Fibroblast of lung (primary cell): ENCODE results near the gene ARID5A. TPM values are rescaled to one million over a fixed set of nuclear protein-coding genes. Genes with fewer than 3 reads are reported as not detected.

Experiments
- DNase-seq, 2 donors: peaks; one replicate each; pipeline versions ENCODE4 v3.0.0 to v3.0.0-alpha.2; 2010; ENCODE audit warnings: low read depth in 2 of 2
- H2AFZ ChIP-seq: 2 replicates; pipeline ENCODE4 v1.5.1; 2012; ENCODE audit warnings: low read length, control low read depth, inconsistent platforms
- H3K27ac ChIP-seq: 2 replicates; pipeline ENCODE4 v1.5.1; 2011; ENCODE audit warnings: low read length, control low read depth; ENCODE audit not compliant: insufficient read depth
- H3K27me3 ChIP-seq: 2 replicates; pipeline ENCODE4 v1.5.1; 2011; ENCODE audit warnings: mild to moderate bottlenecking, low read length; ENCODE audit not compliant: control insufficient read depth, insufficient read depth
- H3K36me3 ChIP-seq: 2 replicates; pipeline ENCODE4 v1.5.1; 2011; ENCODE audit warnings: low read length; ENCODE audit not compliant: control insufficient read depth, insufficient read depth
- H3K4me1 ChIP-seq: 2 replicates; pipeline ENCODE4 v1.5.1; 2011; ENCODE audit warnings: low read length; ENCODE audit not compliant: control insufficient read depth, insufficient read depth; ENCODE audit errors: extremely low read depth
- H3K4me2 ChIP-seq: 2 replicates; pipeline ENCODE4 v1.5.1; 2011; ENCODE audit warnings: low read length, control low read depth; ENCODE audit not compliant: insufficient read depth; ENCODE audit errors: extremely low read depth
- H3K4me3 ChIP-seq, 4 experiments: fragments of 200-600 bp in 1 of 4; sonication (generic) in 1 of 4; replicated peaks in 1 of 4; 2 replicates each; pipeline ENCODE4 v1.5.1; 2011 to 2016; ENCODE audit warnings: low read length in 4 of 4, low read depth in 3 of 4, mild to moderate bottlenecking in 3 of 4, control low read depth in 2 of 4, inconsistent platforms in 1 of 4, mixed read lengths in 1 of 4; ENCODE audit not compliant: insufficient read depth in 1 of 4; ENCODE audit errors: control extremely low read depth in 1 of 4
- H3K79me2 ChIP-seq: 2 replicates; pipeline ENCODE4 v1.5.1; 2012; ENCODE audit warnings: mild to moderate bottlenecking, low read length, inconsistent platforms; ENCODE audit not compliant: control insufficient read depth, insufficient read depth
- H3K9ac ChIP-seq: 2 replicates; pipeline ENCODE4 v1.5.1; 2011; ENCODE audit warnings: mild to moderate bottlenecking, low read length, control low read depth; ENCODE audit not compliant: insufficient read depth
- H3K9me3 ChIP-seq: 2 replicates; pipeline ENCODE4 v1.5.1; 2012; ENCODE audit warnings: low read depth, low read length; ENCODE audit not compliant: control insufficient read depth, insufficient read depth
- H4K20me1 ChIP-seq: 2 replicates; pipeline ENCODE4 v1.5.1; 2011; ENCODE audit warnings: low read length; ENCODE audit not compliant: control insufficient read depth, insufficient read depth; ENCODE audit errors: extremely low read depth
- CTCF ChIP-seq, 2 donors: IDR thresholded peaks in 1 of 2; conservative IDR thresholded peaks in 1 of 2; 1 replicate in 1 of 2; 2 replicates in 1 of 2; pipeline ENCODE4 v1.5.1; 2011 to 2012; ENCODE audit warnings: low read length in 2 of 2, control low read depth in 1 of 2, inconsistent platforms in 1 of 2, low read depth in 1 of 2, mild to moderate bottlenecking in 1 of 2
- EZH2 ChIP-seq: IDR thresholded peaks from 2 replicates; pipeline ENCODE4 v1.5.1; 2012; ENCODE audit warnings: low read length, control low read depth, mild to moderate bottlenecking; ENCODE audit errors: missing control alignments
- polyA minus RNA-seq: library from RNA; depleted of rRNA, polyadenylated mRNA; stranded (reverse); fragments of >200 nt; gene quantifications from 2 replicates; pipeline ENCODE4 v1.2.3, GENCODE V29; 2011; ENCODE audit warnings: low replicate concordance
- polyA plus RNA-seq, 2 donors: library from polyadenylated mRNA; depleted of rRNA in 1 of 2; stranded (reverse) in 1 of 2; unstranded in 1 of 2; fragments of >200 nt; gene quantifications; 2 replicates each; pipeline ENCODE4 v1.2.1, GENCODE V29; 2011 to 2012; ENCODE audit warnings: missing spikeins in 1 of 2
- total RNA-seq: library from RNA; depleted of rRNA; stranded (reverse); fragments of >200 nt; gene quantifications from 2 replicates; pipeline ENCODE4 v1.2.1, GENCODE V29; 2014

ARID5A gene
- total RNA-seq (7.2 and 9.7 TPM in 2 replicates), polyA plus RNA-seq (4.1 and 5.2 TPM in 2 replicates), polyA minus RNA-seq (5.3 and 9.2 TPM in 2 replicates)
- polyA plus RNA-seq (2012), result 12.1 TPM in 2 replicates

- peak; percentile 83 to 90 for DNase-seq
- Histone ChIP-seq H3K9me3 (no peaks in the 10 kb centered on the region), H3K27ac (peak within 1 kb of the TSS; percentile 36), H2AFZ (no peak within 1 kb of the TSS), H3K79me2 (peaks cover 5% of the 10 kb centered on the region), H3K27me3 (no peaks in the 10 kb centered on the region), H3K9ac (peak within 1 kb of the TSS; percentile 77), H4K20me1 (peaks cover 2% of the 10 kb centered on the region), H3K36me3 (no peaks in the 10 kb centered on the region), H3K4me1 (peaks cover 31% of the 10 kb centered on the region), H3K4me2 (peak within 1 kb of the TSS; percentile 89), H3K4me3 (peak within 1 kb of the TSS; percentile 45 to 85 (median 62))
- TF ChIP-seq EZH2 (no peak), CTCF (conservative IDR thresholded peaks at IDR 0.05 in 1 of 2, IDR thresholded peaks at IDR 0.05 in 1 of 2; ENCODE audit: low read depth in 1 of 2, low read length in 2 of 2) (peak; percentile 34 to 38)
Measured at GRCh38 chr2:96536445-96537065, at the start of gene ARID5A. Gene ARID5A, plus strand, starts transcription at chr2:96536752. Its CDS starts 75 bp downstream, at chr2:96536827.

- H3K9me3 ChIP-seq, result no peaks in the 10 kb centered on the region
- H4K20me1 ChIP-seq, result no peaks in the 10 kb centered on the region
- DNase-seq, result no peak
- no peak overlapping the region for H3K27ac ChIP-seq
- H3K9ac ChIP-seq, result no peak overlapping the region
- no peak overlapping the region for H2AFZ ChIP-seq
- H3K4me2 ChIP-seq, result no peak overlapping the region
- TF ChIP-seq CTCF (conservative IDR thresholded peaks at IDR 0.05 in 1 of 2, IDR thresholded peaks at IDR 0.05 in 1 of 2; ENCODE audit: low read depth in 1 of 2, low read length in 2 of 2), result no peak
- TF ChIP-seq EZH2, result no peak
- H3K79me2 ChIP-seq, result no peaks in the 10 kb centered on the region
- H3K4me1 ChIP-seq, result no peaks in the 10 kb centered on the region
- H3K27me3 ChIP-seq, result peaks cover 5% of the 10 kb centered on the region
- H3K36me3 ChIP-seq, result no peaks in the 10 kb centered on the region
- no peak overlapping the region for H3K4me3 ChIP-seq
Measured at GRCh38 chr2:96489261-96489660, 47.3 kb upstream of the ARID5A start.

- Histone ChIP-seq H2AFZ (no peak overlapping the region), H3K9me3 (no peaks in the 10 kb centered on the region), H3K27ac (no peak overlapping the region), H4K20me1 (no peaks in the 10 kb centered on the region), H3K4me1 (no peaks in the 10 kb centered on the region), H3K36me3 (no peaks in the 10 kb centered on the region), H3K79me2 (no peaks in the 10 kb centered on the region), H3K4me2 (no peak overlapping the region), H3K27me3 (peaks cover 5% of the 10 kb centered on the region), H3K4me3 (no peak overlapping the region), H3K9ac (no peak overlapping the region)
- DNase-seq, result no peak
- TF ChIP-seq CTCF (conservative IDR thresholded peaks at IDR 0.05 in 1 of 2, IDR thresholded peaks at IDR 0.05 in 1 of 2; ENCODE audit: low read depth in 1 of 2, low read length in 2 of 2) (no peak), EZH2 (no peak)
Measured at GRCh38 chr2:96489663-96490062, 46.9 kb upstream of the ARID5A start.
